ENCODE measurements around the gene STAT4. TPM values are rescaled to one million over a fixed set of nuclear protein-coding genes. Genes with fewer than 3 reads are reported as not detected.

The STAT4 gene
- total RNA-seq, 1 donor from 2014 or later = 5.3 TPM

DNA sequence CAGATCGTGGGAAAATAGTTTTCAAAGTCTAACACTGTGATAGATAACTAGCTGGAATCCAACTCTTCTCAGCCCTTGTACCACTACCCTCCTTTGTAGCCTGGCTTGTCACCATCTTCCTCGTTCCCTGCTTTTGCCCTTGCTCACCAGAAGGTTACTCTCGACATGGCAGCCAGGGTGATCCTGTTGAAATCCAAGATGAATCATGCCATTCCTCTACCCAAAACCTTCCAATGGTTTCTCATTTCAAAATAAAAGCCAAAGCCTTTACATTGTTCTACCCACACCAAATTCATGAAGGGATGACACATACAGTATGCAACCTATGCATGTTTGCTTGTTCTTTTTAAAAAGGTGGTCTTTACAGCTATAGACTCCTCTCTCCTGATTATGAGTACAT lies 45.7 kb downstream of the STAT4 start:
- DNase-seq (ENCODE audit: low spot score in 2 of 2) = no peak
- FAIRE-seq = no peak

DNA sequence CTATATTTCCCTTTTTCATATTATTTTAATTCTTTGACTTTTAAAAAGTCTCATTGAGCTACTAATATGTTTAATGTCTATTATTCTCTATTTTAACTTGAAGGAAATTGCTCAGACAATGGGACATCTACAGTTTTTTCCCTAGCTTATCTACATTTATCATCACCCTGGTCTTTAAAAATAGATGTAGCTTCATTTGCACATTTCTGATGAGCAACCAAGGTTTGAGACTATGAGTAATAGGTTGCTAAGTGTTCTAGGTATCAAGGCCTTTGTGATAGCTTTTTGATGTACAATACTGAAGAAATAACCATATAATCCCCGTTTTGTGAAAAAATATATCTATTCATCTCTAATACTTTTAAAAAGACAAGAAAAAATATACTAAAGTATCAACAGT lies 47.0 kb downstream of the STAT4 start:
- DNase-seq (ENCODE audit: low spot score in 2 of 2) (no peak), FAIRE-seq (no peak)

DNA sequence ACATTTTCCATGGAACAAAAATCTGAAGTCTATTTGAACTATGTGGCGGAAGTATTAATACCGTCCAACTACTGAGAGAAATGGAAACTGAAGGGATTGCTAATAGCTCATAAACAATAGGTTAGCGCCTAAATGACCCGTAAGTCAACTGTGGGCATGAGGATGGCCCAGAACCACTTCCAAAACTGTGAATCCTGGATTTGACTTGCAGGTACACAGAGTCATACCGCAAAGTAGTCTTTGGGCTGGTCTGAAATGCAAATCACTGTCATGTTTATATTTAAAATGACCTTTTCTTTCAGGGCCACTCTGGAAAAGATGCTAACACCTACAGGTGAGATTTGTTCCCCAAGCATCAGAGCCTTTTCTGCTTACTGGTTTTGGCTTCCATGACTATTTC lies 50.6 kb downstream of the STAT4 start:
- DNase-seq (ENCODE audit: low spot score in 2 of 2) (no peak), FAIRE-seq (no peak)

DNA sequence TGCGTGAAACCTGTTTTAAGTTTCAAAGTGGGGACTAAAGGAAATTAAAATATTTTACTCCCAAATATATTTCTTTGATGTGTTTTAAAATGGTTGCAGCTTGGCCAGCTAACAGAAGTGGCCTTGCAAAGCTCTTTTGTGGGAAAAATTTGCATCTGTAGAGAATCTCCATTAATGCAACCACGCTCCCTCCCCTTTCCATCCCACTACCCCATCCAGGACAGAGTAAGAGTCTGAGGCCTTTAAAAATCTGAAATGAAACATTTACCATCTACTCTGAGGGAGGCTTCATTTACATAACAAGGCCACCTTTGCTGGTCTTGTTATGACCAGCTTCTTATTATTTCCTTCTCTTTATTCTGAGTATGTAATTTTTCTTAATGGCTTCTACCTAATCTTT lies 63.5 kb downstream of the STAT4 start:
- DNase-seq (ENCODE audit: low spot score in 2 of 2) (no peak), FAIRE-seq (no peak)

DNA sequence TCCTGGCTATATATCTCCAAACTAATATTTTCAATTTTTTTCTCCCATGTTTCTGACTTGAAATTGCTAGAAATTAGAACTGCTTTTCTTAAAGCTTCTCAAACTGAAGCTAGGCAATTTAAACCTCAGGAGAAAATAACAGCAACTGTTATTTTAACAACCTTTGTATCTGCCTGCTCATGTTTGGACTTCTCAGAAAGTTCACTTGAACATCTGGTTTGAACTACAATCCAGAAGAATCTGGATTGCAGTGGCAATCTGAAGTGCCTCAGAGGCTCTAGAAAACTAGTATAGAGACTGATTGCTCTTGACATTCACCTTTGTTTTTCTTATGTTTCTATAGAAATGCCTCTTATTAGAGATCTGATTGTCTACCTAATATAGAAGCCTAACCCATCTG lies 64.1 kb downstream of the STAT4 start:
- FAIRE-seq = no peak
- DNase-seq (ENCODE audit: low spot score in 2 of 2) = no peak

DNA sequence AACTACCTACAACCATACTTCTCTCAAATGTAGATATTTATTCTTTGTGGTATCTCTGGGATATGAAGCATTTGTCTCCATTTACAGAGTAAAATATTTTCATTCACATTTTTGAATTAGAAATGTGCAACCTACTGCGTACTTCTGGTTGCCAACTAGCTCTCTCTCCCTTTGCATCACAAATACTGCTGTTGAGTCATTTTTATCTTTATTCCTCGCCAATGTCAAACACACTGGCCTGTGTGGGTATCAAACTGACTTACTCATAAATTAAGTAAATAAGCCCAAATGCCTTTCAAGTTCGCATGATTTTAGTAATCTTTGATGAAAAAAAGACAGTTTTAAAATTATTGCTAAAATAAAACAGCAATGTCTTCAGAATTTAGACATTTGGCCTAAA lies 67.3 kb downstream of the STAT4 start:
- DNase-seq (ENCODE audit: low spot score in 2 of 2) (no peak), FAIRE-seq (no peak)

DNA sequence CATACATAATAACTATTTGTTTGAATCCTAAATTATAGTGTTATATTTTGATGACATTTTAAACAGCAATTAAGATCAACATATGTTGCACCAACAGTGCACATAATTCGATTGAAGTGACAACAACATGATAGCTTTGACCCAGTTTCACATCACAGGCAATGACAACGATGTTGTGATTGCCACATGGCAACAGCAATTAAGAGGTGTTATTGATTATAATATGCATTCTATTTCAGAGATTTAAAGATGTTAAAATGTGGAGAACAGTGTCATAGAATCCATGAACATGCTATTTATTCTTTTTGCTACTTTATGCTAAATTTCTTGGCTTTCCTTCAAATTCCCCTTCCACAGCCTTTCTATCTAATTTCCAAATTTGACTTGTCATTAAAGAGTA lies 68.5 kb downstream of the STAT4 start:
- DNase-seq (ENCODE audit: low spot score in 2 of 2) = no peak
- FAIRE-seq = no peak

DNA sequence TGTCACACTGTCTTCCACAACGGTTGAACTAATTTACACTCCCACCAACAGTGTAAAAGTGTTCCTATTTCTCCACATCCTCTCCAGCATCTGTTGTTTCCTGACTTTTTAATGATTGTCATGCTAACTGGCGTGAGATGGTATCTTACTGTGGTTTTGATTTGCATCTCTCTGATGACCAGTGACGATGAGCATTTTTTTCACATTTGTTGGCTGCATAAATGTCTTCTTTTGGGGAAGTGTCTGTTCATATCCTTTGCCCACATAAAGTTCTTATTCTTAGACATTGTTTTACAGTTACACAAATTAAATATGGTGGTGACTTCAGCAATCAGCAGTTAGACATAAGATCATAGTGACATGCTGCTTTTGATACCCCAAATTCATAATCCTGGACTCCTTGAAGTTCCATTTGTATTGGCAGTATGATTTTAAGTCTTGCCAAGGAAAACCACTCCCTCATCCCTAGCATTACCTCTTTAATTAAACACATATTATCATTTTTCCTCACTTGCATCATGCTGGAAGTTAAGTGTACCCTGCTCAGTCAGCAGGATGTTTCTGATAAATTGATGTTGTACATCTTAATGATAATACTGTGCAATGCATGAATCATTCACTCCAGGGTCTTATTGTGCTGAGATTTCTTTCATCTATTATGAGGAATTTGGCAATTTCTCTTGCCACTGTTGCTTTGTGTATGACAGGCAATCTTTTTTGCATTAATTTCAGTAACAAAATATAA lies 69.2 kb downstream of the STAT4 start:
- DNase-seq (ENCODE audit: low spot score in 2 of 2) (no peak), FAIRE-seq (no peak)

DNA sequence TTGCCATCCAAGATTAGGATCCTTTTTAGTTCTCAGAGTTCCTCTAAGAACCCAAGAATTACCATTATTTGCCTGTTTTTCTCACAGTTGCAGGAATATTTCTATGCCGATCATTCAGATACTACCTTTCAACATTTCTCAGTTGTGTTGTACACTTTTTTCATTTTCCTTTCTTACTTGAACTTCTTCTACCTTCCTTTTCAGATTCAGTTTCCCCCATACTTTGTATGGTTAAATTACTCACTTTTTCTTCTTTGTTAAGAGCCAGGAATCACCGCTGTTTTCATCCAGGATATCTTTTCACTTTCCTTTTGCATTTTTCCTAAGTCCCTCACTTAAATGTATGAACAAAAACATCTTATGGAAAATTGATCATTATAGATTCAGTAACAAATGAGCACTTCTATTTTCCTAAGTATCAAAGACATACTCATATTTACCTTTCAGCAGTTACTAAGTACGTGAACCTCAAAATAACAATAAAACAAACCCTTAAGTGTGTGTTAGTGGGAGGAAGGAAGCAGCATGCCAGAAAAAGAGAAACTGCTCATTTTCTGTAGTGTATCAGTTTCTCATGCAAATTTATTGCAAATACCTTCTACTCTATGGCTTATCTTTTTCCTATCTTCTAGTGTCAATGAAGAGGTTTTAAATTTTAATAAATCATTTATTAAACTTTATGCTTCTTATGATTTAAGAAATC lies 72.5 kb downstream of the STAT4 start:
- no peak for DNase-seq (ENCODE audit: low spot score in 2 of 2)
- no peak for FAIRE-seq

DNA sequence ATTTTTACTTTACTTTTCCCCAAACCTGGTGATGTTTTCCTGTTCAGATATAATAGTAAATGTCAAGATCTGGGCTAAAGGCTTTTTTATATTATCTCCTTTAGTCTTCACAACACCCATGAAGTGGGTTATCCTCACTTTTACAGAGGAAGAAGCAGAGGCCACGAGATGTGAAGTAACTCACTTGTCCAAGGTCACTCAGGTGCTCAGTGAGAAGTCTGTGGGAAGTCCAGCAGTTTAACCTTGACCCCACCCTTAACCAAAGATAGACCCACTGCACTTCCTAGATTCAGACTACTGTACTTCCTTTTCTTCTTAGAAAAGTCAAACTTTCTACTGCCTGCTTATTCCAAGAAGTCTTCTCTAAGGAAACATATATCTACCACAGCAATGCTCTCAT lies 80.5 kb downstream of the STAT4 start:
- no peak for FAIRE-seq
- no peak for DNase-seq (ENCODE audit: low spot score in 2 of 2)

DNA sequence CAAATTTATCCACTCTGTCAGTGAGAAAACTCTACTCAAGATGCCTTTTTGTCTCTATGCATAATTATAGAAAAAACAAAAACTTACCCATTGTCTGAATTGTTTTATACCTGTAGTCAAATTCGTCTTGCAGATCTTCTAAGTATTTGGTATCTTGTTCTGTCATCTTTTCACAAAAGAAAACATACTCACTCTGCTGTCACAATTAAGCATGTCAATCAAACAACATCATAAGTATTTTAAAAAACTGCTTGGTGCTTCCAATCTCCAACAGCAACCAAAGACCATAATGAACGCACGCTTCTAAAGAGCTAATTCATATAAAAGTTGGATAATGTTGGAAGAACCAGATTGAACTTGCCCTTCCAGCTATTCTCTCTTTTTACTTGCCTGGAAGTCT lies 81.2 kb downstream of the STAT4 start:
- DNase-seq (ENCODE audit: low spot score in 2 of 2) (no peak), FAIRE-seq (no peak)

DNA sequence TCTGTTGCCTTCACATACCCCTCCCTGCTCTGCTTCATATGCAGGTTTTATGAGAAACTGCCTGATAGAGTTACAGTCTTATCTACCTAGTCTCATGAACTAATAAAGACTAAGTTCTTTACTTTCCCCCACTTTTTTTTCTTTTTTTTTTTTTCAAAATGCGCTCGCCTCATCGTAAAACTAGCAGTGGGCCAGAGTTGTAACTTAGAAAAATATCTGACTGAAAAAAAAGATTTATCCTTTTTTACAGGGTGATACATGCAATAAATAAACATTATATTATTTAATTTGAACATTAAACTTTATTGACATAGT lies 83.9 kb downstream of the STAT4 start:
- no peak for DNase-seq (ENCODE audit: low spot score in 2 of 2)
- FAIRE-seq = no peak

DNA sequence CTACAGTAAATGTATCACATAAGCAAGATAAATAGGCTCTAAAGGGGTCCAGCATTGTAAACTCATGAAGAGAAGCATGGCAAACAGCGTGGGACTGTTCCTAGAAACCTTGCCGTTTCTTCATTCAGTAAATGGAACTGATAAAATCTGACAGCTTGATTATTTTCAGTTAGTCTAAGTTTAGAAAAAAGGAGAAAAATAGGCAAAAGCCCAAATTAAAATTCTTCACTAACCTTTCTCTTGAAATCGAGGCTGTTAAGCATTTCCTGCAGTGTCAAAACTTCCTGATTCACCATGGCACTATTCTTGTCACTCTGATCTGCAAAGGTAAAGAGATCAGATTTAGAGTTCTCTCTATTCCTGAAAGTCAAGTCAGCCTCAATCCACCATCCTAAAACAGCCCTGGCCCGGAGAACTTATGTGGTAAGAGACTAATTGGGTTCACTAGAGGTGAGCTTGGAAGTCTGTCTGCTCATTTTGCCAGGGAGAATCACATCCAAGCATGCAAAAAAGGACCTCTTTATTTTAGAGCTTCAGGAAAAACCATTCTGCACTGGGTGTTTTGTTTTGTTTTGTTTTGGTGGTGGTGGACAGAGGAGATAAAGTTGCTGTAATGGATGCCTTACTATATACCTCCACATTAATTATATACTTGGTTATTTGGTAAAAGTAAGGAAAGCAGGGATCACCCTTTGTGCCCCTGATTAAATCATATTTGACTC lies 84.4 kb downstream of the STAT4 start:
- FAIRE-seq = no peak
- no peak for DNase-seq (ENCODE audit: low spot score in 2 of 2)

DNA sequence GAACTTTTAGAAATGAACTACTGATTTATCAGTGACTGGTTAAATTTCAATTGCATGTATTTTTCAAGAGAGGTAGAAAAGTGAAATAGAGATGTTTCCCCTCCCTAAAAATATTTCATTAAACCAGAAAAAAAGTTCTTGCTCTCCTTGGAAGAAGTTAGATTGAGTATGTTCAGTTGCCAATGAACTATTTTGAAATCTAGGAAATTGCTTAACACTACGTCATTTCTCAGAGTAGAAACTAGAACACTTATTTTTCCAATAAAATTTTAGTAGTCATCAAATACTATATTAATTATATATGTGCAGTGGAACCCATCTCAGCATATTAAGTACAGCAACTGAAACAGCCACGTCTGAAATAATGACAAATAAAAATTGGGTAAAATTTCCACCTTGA lies 85.0 kb downstream of the STAT4 start:
- FAIRE-seq (no peak), DNase-seq (ENCODE audit: low spot score in 2 of 2) (no peak)

DNA sequence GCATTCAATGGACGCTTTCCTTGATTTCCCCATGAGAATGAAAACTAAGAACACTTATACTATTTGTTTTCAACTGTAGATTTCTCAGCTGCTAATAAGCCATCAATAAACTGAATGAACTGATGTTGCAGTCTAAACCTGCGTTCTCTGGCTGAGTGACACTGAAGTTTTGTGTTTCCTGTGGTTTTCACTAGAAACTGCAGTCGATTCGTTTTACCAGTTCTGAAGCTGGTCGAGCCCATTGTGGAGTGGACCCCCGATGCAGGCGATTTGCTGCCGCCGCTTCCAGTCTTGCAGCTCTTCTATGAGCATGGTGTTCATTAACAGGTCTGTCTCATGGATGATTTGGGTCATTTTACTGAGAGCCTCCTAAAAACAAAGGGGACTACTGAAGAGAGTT lies 86.2 kb downstream of the STAT4 start:
- FAIRE-seq (no peak), DNase-seq (ENCODE audit: low spot score in 2 of 2) (no peak)

DNA sequence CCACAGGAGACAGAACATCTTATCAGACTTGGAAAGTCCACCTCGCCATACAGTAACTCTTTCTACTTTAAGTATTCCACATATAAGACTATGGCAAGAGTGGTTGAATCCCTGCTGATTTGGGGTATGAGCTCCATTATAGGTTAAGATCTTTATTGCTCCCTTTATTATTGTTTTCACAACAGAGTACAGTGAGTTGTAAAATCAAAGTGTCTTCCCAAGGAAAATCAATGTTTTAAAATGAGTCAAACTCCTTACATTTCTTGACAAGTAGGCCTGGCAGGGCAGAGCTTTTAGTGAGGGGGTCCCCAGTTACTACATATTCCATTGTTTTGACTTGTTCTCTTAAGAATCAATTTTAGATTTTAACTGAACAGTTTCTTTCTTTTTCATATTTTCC lies 87.2 kb downstream of the STAT4 start:
- no peak for FAIRE-seq

DNA sequence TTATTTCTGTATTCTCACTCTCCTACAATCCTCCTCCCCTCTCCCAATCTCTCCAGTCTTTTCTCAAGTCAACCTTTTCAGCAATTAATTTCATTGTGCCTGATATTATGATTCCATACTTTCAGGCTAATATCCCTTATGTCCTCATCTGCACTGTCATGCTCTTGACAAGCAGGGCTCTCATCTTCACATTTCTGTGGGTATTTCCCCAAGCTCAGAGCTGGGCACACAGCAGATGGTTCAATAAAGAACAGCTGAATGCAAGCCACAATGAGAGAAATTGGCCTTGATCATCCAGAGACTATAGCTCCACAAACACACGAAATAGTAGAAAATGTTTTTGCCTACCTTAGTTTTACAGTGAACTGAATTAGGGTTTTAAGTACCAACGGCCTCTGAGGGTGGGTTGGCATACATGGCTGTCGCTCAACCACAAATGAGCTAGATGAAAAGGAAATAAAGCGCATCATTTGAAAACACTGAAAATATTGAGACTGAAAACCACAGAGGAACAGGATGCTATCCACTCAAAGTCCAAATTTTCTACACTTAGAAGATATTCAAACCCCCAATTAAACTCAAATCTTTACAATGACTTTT lies 89.3 kb downstream of the STAT4 start:
- no peak for FAIRE-seq

More for the DNA sequence above, 87.2 kb downstream of the STAT4 start:
- no peak for DNase-seq (ENCODE audit: low spot score in 2 of 2)

DNA sequence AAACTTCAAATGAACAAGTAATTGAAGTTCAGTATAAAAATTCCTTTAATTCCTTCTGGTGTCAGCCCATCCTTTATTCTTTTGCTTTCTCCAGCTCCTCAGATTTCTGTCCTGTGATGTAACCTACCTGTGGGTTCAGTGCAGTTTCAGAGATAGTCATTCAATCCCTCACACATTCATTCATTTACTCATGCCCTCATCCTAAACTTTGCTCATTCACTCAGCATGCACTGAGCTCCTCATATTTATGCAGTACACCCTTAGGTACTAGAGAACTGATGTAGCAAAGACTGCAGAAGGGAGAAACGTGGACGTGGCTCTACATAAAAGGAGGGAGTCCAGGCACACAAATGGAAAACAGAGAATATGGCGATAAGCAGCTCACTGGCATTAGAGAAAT lies 91.5 kb downstream of the STAT4 start:
- DNase-seq (ENCODE audit: low spot score in 2 of 2) = no peak

More for the DNA sequence above, 89.3 kb downstream of the STAT4 start:
- DNase-seq (ENCODE audit: low spot score in 2 of 2) = no peak

DNA sequence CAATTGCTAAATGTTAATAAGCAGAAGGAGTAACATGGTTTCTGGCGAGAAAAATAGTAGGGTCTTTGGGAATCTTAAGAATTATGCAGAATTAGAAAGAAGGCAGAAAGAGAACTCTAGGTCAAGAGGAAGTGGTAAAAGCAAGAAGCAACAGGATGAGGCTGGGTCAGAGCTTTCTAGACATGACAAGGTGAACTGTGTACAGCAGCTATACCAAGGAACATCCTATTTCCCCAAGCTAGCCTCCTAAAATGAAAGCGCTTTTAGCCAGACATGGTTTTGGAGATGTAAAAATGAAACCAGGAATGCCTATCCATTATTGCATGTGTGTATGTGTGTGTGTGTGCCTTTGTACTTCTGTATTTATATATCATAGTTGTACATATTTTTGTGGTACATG lies 94.6 kb downstream of the STAT4 start:
- no peak for DNase-seq (ENCODE audit: low spot score in 2 of 2)
- FAIRE-seq = no peak

More for the DNA sequence above, 91.5 kb downstream of the STAT4 start:
- FAIRE-seq = no peak

DNA sequence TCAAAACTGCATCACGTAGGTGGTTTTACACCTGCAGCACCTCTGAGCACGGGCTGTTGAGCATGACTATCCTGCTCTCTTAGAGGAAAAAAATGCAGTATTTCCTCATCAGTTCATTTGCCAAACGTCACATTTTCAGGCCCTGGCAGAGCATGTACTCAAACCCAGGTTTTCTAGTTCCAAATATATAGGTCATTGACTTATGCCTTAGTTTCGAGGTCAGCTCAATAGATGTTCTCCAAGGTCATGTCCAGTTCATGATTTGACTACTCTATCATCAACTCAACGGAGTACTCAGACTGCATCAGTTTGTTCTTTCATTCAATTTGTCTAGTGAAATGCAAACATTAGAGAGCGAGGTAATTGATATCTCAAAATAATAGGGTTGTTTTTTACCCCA lies 97.5 kb downstream of the STAT4 start:
- FAIRE-seq (no peak), DNase-seq (ENCODE audit: low spot score in 2 of 2) (no peak)
